Psoas muscle (tissue), 8 donors: ENCODE data around the gene RXFP4. TPM values are rescaled to one million over a fixed set of nuclear protein-coding genes. Genes with fewer than 3 reads are reported as not detected.

Experiments
- ATAC-seq, 4 donors: fragments of 200-7000 bp; cut with Tn5 transposase; one replicate each; pipeline ENCODE4 v1.9.1; 2020; ENCODE audit warnings: moderate library complexity in 3 of 4, mild to moderate bottlenecking in 2 of 4
- DNase-seq, 2 donors: peaks; one replicate each; pipeline ENCODE4 v3.0.0-alpha.2; 2020
- H3K27ac ChIP-seq: fragments of 200-600 bp; one replicate; pipeline ENCODE4 v1.8.0; 2022
- H3K27me3 ChIP-seq, 3 donors: fragments of 200-600 bp in 1 of 3; one replicate each; pipeline versions ENCODE4 v1.6.1 to v1.8.0; 2013 to 2022; ENCODE audit warnings: low read length in 2 of 3, mild to moderate bottlenecking in 2 of 3, moderate library complexity in 1 of 3; ENCODE audit not compliant: insufficient read depth in 3 of 3
- H3K36me3 ChIP-seq, 2 donors: fragments of 200-600 bp in 1 of 2; one replicate each; pipeline versions ENCODE4 v1.6.1 to v1.8.0; 2013 to 2022; ENCODE audit warnings: low read depth in 1 of 2, mild to moderate bottlenecking in 1 of 2, moderate library complexity in 1 of 2; ENCODE audit not compliant: insufficient read depth in 1 of 2
- H3K4me1 ChIP-seq: fragments of 200-600 bp; one replicate; pipeline ENCODE4 v1.8.0; 2022
- H3K4me3 ChIP-seq: fragments of 200-600 bp; one replicate; pipeline ENCODE4 v1.8.0; 2022; ENCODE audit warnings: mild to moderate bottlenecking
- H3K9me3 ChIP-seq: fragments of 200-600 bp; one replicate; pipeline ENCODE4 v1.8.0; 2022
- CTCF ChIP-seq: fragments of 200-600 bp; IDR thresholded peaks from one replicate; pipeline ENCODE4 v1.8.0; 2022; ENCODE audit warnings: antibody characterized with exemption
- WGBS, 3 donors: extraction: QIAGEN DNeasy Blood & Tissue Kit; methylation state at CpG; one replicate each; pipeline versions ENCODE4 v1.1.6 to v1.1.7; 2013; 5-methylcytosine and 5-hydroxymethylcytosine counted together
- intact Hi-C, 2 donors: fragments of 100-400 bp; cut with DNase I; formaldehyde crosslinking; loops; one replicate each; pipeline versions ENCODE4 v1.11.0 to v1.14.2; 2022
- polyA plus RNA-seq, 3 donors: library from polyadenylated mRNA; stranded (reverse); fragments of 200-250 nt; gene quantifications; one replicate each; pipeline ENCODE4 v1.2.3, GENCODE V29; 2013
- total RNA-seq, 4 donors: library from RNA; stranded (reverse); fragmentation: NEBNext Ultra II Directional in 2 of 4; extraction: Animal tissue kit (Norgen Biotek cat#: 25700) in 2 of 4; gene quantifications; one replicate each; pipeline versions ENCODE4 v1.2.1 to v1.2.4, GENCODE V29; 2021 to 2023
- donor health status: healthy with polysubstance abuse.
- donor health status: DM: no; HTN: no; CAD: no; lungs with moderate emphysema.
- donor health status: Bipolar disorder and iron deficiency.
- donor health status: healthy.
- donor health status: DM: yes; HTN: yes; CAD: no.
- donor health status: DM: no; HTN: no; CAD: no.
- donor health status: DM: no; HTN: no; CAD: no.
- donor health status: DM: yes; HTN: yes; CAD: no.

RXFP4 gene
- total and polyA plus RNA-seq, 7 donors = not detected

GRCh38 chr1:155960081-155960745 lies 18.8 kb downstream of the RXFP4 start:
- H3K36me3 ChIP-seq = peaks cover 8 to 99% of the 10 kb centered on the region in 2 donors
- peaks cover 26% of the 10 kb centered on the region for H3K4me1 ChIP-seq
- no peak overlapping the region for H3K4me3 ChIP-seq
- WGBS, 3 donors = 50 to 80% (median 65%) methylated on average over 3 of the region's 3 CpGs
- H3K27me3 ChIP-seq = no peaks in the 10 kb centered on the region
- no peaks in the 10 kb centered on the region for H3K9me3 ChIP-seq
- ATAC-seq (peak in 1 of 4 donors; percentile 32), DNase-seq (no peak)
- H3K27ac ChIP-seq = peak overlapping the region; percentile 51
- no peak for TF ChIP-seq CTCF
- intact Hi-C loops = no loop called here

DNA sequence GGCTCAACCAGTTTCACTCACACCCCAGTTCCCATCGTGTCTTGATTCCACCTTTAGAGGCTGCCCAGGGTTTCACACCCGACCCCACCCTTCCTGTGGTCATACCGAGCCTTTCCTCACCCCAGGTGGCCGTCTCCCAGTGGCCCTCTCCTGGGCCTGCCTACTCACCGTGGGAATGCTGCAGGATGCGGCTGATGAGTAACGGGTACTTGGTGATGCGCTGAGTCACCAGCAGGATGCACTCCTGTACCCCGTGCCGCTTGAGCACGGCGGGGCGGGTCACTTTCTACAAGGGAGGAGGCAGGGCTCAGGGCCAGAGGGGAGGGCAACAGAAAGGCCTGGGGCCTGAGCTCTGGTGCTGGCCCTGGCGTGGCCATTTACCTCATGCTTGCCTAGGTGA lies 20.5 kb downstream of the RXFP4 start:
- H3K27me3 ChIP-seq = no peaks in the 10 kb centered on the region
- ATAC-seq (peak; percentile 80 to 87 (median 82)), DNase-seq (peak; percentile 82 to 83)
- 33 to 48% (median 39%) methylated on average over 14 of the region's 14 CpGs for WGBS, 3 donors
- no peaks in the 10 kb centered on the region for H3K9me3 ChIP-seq
- peaks cover 8 to 96% of the 10 kb centered on the region in 2 donors for H3K36me3 ChIP-seq
- H3K27ac ChIP-seq = peak overlapping the region; percentile 71
- peak overlapping the region; percentile 28 for H3K4me3 ChIP-seq
- peak; percentile 5 for TF ChIP-seq CTCF
- H3K4me1 ChIP-seq = peaks cover 34% of the 10 kb centered on the region
- intact Hi-C loops = loop anchor here in 1 of 2 donors (2.0 kb wide), 1 partner anchor 15 kb away; no protein-coding TSS in a partner anchor

GRCh38 chr1:155962599-155963211 lies 21.3 kb downstream of the RXFP4 start:
- intact Hi-C loops = loop anchor here in 1 of 2 donors (2.0 kb wide), 1 partner anchor 14 kb away; no protein-coding TSS in a partner anchor
- Histone ChIP-seq H3K9me3 (no peaks in the 10 kb centered on the region), H3K4me1 (peaks cover 42% of the 10 kb centered on the region), H3K27me3 (no peaks in the 10 kb centered on the region), H3K36me3 (peaks cover 8 to 89% of the 10 kb centered on the region in 2 donors), H3K27ac (peak overlapping the region; percentile 71), H3K4me3 (no peak overlapping the region)
- ATAC-seq (no peak), DNase-seq (no peak)
- TF ChIP-seq CTCF = no peak
- 55 to 64% (median 57%) methylated on average over 18 of the region's 18 CpGs for WGBS, 3 donors

DNA sequence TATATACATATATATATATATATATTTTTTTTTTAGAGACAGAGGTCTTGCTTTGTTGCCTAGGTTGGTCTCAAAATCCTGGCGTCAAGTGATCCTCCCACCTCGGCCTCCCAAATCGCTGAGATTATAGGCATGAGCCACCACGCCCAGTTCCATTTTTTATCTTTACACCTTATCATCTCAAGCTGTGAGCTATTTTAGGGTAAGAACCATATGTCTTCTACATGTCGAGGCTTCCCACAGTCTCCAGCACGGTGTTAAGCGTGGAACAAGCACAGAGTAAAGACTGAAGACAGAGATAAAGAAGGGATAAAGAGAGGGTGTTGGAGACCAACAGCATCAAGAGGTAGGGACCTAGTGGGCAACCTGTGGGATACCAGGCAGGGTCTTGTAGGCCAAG lies 22.8 kb downstream of the RXFP4 start:
- WGBS, 3 donors = 76 to 83% (median 81%) methylated on average over 7 of the region's 7 CpGs
- no peaks in the 10 kb centered on the region for H3K27me3 ChIP-seq
- H3K4me3 ChIP-seq = no peak overlapping the region
- intact Hi-C loops = no loop called here
- no peak for ATAC-seq
- TF ChIP-seq CTCF = no peak
- no peak for DNase-seq
- H3K4me1 ChIP-seq = peaks cover 57% of the 10 kb centered on the region
- no peak overlapping the region for H3K27ac ChIP-seq
- H3K36me3 ChIP-seq = peaks cover 8 to 84% of the 10 kb centered on the region in 2 donors
- no peaks in the 10 kb centered on the region for H3K9me3 ChIP-seq
